Activated T-cell treated with anti-CD3 and anti-CD28 coated beads, Interleukin-2, amount 50 U/mL, for 24 hours (primary cell): ENCODE measurements around the gene OR6C75.
"Not testable (repeated sequence)": the region's sequence is repeated elsewhere in the genome, so short reads cannot be mapped to it uniquely, and the experiment has no call there.

ENCODE experiments used
- DNase-seq: peaks from one replicate; pipeline ENCODE4 v3.0.0-alpha.2; 2020
- H3K27ac Mint-ChIP-seq: 2 replicates; pipeline ENCODE4 v1.8.0; 2020; ENCODE audit warnings: mild to moderate bottlenecking, mixed read lengths
- H3K27me3 Mint-ChIP-seq: 2 replicates; pipeline ENCODE4 v1.8.0; 2020; ENCODE audit warnings: mixed read lengths
- H3K36me3 Mint-ChIP-seq: 2 replicates; pipeline ENCODE4 v1.8.0; 2020; ENCODE audit warnings: low read depth, mixed read lengths
- H3K4me1 Mint-ChIP-seq: 2 replicates; pipeline ENCODE4 v1.8.0; 2020; ENCODE audit warnings: low read depth, mixed read lengths
- H3K4me3 Mint-ChIP-seq: 2 replicates; pipeline ENCODE4 v1.8.0; 2020; ENCODE audit warnings: mild to moderate bottlenecking, moderate library complexity, mixed read lengths
- H3K9me3 Mint-ChIP-seq: 2 replicates; pipeline ENCODE4 v1.8.0; 2020; ENCODE audit warnings: mixed read lengths

Gene OR6C75

GRCh38 chr12:55412138-55412537, 49.4 kb downstream of the OR6C75 start:
- not testable (repeated sequence) for DNase-seq, H3K4me1 Mint-ChIP-seq, H3K36me3 Mint-ChIP-seq, H3K4me3 Mint-ChIP-seq, H3K9me3 Mint-ChIP-seq, H3K27ac Mint-ChIP-seq
- H3K27me3 Mint-ChIP-seq: peaks cover 32% of the 10 kb centered on the region

DNA sequence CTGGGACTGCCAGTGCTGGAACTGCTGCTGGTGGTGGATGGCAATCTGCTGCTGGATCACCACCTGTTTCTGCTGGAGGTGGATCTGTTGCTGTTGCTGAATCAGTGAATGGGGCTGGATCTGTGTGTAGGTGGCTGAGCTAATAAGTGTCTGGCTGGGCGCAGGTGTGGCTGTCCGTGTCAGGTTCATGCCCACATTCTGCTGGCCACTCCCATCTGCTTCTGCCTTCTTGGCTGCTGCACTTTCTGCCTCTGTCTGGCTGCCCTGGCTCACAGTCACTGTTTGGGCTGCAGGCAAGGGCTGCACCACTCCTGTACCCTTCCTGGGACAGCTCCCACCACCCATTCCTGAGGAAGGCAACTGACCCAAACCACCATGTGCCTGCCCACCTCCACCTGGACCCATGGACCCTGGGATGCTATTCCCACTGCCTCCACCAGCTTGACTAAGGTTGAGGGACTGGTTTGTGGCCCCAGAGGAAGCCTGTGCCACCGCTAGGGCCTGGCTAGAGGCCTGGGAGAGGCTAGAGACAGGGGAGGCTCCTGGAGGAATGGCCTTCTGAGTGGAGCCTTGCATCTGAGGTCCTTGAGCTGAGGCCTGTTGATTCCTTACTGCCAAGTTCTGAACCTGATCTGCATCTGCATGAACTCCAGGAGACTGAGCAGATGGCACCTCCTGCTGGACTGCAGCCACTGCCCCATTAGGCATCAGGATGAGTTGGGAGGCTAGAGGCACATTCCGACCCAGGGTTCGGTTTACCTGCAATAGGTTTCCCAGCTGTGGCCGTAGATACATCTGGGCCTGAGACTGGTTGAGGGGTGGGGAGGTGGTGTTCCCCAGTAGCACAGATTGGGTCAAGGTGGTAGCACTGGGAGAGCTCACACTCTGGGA, 51.0 kb downstream of the OR6C75 start:
- H3K27ac Mint-ChIP-seq, H3K36me3 Mint-ChIP-seq, H3K4me3 Mint-ChIP-seq, H3K9me3 Mint-ChIP-seq, DNase-seq, H3K4me1 Mint-ChIP-seq: not testable (repeated sequence)
- H3K27me3 Mint-ChIP-seq: peaks cover 46% of the 10 kb centered on the region

GRCh38 chr12:55414396-55414823, 51.6 kb downstream of the OR6C75 start:
- not testable (repeated sequence) for H3K4me3 Mint-ChIP-seq, H3K9me3 Mint-ChIP-seq, DNase-seq, H3K36me3 Mint-ChIP-seq, H3K4me1 Mint-ChIP-seq, H3K27ac Mint-ChIP-seq
- peaks cover 50% of the 10 kb centered on the region for H3K27me3 Mint-ChIP-seq

DNA sequence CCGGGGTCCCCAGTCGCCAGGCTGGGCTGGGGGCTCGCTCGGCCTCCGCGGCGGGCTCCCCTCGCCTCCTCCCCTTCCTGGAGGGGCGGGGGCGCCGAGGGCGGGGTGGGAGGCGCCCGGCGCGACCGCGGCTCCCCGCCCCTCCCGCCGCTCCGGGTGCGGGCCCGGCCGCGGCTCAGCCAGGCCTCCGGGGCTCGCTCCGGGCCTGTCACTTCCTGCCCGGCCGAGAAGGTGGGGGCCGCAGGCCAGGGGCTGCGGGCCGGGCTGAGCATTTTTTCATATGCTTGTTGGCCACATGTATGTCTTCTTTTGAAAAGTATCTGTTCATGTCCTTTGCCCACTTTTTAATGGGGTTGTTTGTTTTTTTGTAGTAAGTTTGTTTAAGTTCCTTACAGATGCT, 52.1 kb downstream of the OR6C75 start:
- DNase-seq, H3K9me3 Mint-ChIP-seq, H3K27ac Mint-ChIP-seq, H3K36me3 Mint-ChIP-seq, H3K4me1 Mint-ChIP-seq, H3K4me3 Mint-ChIP-seq: not testable (repeated sequence)
- H3K27me3 Mint-ChIP-seq: peaks cover 55% of the 10 kb centered on the region

DNA sequence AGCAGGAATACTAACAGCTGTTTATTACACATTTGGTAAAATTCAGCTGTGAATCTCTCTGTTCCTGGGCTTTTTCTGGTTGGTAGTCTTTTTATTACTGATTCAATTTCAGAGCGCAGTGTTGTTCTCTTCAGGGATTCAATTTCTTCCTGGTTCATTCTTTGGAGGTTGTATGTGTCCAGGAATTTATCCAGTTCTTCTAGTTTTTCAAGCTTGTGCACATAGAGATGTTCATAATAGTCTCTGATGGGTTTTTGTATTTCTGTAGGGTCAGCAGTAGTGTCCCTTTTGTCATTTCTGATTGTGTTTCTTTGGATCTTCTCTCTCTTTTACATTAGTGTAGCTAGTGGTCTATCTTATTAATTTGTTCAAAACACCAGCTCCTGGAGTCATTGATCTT, 54.2 kb downstream of the OR6C75 start:
- no peaks in the 10 kb centered on the region for H3K9me3 Mint-ChIP-seq
- no peak overlapping the region for H3K4me3 Mint-ChIP-seq
- no peak overlapping the region for H3K27ac Mint-ChIP-seq
- no peak for DNase-seq
- H3K36me3 Mint-ChIP-seq: no peaks in the 10 kb centered on the region
- peaks cover 59% of the 10 kb centered on the region for H3K27me3 Mint-ChIP-seq
- peaks cover 6% of the 10 kb centered on the region for H3K4me1 Mint-ChIP-seq
